Measurements from ENCODE around the gene DNAJC3.

GRCh38 chr13:95743192-95743591, 66.3 kb downstream of the DNAJC3 start:
- TF ChIP-seq ZFX (IDR thresholded peaks at IDR 0.05; ENCODE audit: borderline replicate concordance): no peak
- TF ChIP-seq CTCF (IDR thresholded peaks at IDR 0.05): no peak
